Measurements from ENCODE around the gene SPTBN4.
"Not testable (repeated sequence)": the region's sequence is repeated elsewhere in the genome, so short reads cannot be mapped to it uniquely, and the experiment has no call there.

SPTBN4 gene

DNA sequence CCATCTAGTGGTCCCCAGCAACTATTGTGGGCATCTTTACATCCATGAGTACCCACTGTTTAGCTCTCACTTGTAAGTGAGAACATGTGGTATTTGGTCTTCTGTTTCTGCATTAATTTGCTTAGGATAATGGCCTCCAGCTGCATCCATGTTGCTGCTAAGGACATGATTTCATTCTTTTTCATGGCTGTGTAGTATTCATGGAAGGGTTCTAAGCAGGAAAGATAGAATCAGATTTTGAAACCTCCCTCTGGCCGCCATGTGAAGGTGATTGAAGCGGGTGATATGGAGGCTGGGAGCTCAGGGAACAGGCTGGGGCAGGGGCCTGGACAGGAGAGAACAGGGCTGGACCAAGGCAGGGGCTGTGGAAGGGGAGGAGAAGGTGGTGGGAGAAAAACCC is 154.5 kb downstream of the SPTBN4 start:
- DNase-seq (ENCODE audit: low spot score) = no peak

DNA sequence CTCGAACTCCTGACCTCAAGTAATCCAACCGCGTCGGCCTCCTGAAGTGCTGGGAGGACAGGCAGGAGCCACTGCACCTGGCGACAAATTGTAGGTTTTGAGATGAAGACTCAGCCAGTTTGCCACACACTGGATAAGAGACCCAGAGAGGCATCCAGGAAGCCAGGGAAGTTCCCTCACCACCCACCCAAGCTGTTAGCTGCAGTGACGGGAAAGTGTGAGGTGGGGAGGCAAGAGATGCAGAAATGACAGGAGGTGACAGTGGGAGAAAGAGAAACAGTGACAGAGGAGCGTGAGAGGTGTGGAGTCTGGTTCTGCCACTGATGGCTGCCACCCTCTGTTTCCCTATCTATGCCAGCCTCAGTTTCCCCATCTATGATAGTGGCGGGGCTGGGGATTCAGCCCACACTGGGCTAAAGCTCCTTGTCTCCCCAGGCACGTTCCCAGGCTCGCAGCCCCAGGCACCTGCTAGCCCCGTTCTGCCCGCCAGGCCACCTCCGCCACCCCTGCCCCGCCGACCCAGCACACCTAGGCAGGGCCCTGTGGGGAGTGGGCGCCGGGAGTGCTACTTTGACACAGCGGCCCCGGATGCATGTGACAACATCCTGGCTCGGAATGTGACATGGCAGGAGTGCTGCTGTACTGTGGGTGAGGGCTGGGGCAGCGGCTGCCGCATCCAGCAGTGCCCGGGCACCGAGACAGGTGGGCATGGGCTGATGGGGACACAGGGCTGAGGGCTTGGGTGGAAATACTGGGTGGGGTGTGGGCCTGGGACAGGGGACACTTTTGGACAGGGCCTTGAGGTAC is 155.4 kb downstream of the SPTBN4 start:
- DNase-seq (ENCODE audit: low spot score) = no peak

GRCh38 chr19:40622773-40623075 is 155.9 kb downstream of the SPTBN4 start:
- DNase-seq (ENCODE audit: low spot score) = no peak

DNA sequence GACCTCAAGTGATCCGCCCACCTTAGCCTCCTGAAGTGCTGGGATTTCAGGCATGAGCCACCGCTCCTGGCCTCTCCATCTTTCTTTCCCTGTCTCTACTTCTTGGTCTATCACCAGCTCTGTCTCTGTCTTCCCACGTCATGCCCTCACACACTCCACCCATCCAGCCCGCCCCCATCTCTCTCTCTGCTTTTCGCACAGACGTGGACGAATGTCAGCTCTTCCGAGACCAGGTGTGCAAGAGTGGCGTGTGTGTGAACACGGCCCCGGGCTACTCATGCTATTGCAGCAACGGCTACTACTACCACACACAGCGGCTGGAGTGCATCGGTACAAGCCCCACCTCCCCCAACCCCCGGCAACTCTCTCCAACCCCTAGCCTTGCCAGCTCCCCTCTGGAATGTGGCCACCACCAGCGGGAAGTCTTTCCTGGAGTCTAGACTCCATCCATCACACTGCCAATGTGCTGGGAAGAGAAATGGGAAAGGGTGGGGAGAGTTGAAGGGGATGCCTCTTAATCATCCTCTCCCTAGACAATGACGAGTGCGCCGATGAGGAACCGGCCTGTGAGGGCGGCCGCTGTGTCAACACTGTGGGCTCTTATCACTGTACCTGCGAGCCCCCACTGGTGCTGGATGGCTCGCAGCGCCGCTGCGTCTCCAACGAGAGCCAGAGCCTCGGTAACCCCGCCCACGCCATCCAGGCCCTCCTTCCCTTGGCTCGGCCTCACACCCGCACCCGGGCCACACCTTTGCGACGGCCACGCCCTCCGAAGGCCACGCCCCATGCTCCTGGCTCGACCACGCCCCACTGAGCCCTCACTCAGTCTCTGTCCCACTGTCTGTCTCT is 156.8 kb downstream of the SPTBN4 start:
- DNase-seq (ENCODE audit: low spot score) = peak; percentile 88

GRCh38 chr19:40624369-40625153 is 157.8 kb downstream of the SPTBN4 start:
- not testable (repeated sequence) for DNase-seq (ENCODE audit: low spot score)

- DNase-seq (ENCODE audit: low spot score) = no peak
These were observed 158.8 kb downstream of the SPTBN4 start for GRCh38 chr19:40625406-40626120.

Data from HuH-7.5 (cell line).